ENCODE data around the gene PCDHA3.
"Not testable (repeated sequence)": the region's sequence is repeated elsewhere in the genome, so short reads cannot be mapped to it uniquely, and the experiment has no call there.

PCDHA3 gene

DNA sequence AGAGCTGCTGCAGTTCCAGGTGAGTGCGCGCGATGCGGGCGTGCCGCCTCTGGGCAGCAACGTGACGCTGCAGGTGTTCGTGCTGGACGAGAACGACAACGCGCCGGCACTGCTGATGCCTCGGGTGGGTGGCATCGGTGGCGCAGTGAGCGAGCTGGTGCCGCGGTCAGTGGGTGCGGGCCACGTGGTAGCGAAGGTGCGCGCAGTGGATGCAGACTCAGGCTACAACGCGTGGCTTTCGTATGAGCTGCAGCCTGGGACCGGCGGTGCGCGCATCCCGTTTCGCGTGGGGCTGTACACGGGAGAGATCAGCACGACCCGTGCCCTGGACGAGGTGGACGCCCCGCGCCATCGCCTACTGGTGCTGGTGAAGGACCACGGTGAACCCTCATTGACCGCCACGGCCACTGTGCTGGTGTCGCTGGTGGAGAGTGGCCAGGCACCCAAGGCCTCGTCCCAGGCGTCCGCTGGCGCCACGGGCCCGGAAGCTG lies 2.0 kb downstream of the PCDHA3 start:
- Histone ChIP-seq H3K4me3 (IDR thresholded peaks at IDR 0.05; ENCODE audit: insufficient read depth, low read depth, low read length) (no peak overlapping the region), H3K27ac (no peak overlapping the region), H3K4me2 (no peak overlapping the region), H4K20me1 (ENCODE audit: insufficient read depth) (no peaks in the 10 kb centered on the region), H3K9ac (no peak overlapping the region), H2AFZ (ENCODE audit: low read depth) (no peak overlapping the region), H3K4me1 (ENCODE audit: low read depth, poor library complexity, severe bottlenecking) (no peaks in the 10 kb centered on the region), H3K79me2 (ENCODE audit: insufficient read depth, low read depth) (no peaks in the 10 kb centered on the region), H3K27me3 (ENCODE audit: insufficient read depth, low read depth) (no peaks in the 10 kb centered on the region), H3K36me3 (ENCODE audit: insufficient read depth) (no peaks in the 10 kb centered on the region)
- TF ChIP-seq, protein P1, sequence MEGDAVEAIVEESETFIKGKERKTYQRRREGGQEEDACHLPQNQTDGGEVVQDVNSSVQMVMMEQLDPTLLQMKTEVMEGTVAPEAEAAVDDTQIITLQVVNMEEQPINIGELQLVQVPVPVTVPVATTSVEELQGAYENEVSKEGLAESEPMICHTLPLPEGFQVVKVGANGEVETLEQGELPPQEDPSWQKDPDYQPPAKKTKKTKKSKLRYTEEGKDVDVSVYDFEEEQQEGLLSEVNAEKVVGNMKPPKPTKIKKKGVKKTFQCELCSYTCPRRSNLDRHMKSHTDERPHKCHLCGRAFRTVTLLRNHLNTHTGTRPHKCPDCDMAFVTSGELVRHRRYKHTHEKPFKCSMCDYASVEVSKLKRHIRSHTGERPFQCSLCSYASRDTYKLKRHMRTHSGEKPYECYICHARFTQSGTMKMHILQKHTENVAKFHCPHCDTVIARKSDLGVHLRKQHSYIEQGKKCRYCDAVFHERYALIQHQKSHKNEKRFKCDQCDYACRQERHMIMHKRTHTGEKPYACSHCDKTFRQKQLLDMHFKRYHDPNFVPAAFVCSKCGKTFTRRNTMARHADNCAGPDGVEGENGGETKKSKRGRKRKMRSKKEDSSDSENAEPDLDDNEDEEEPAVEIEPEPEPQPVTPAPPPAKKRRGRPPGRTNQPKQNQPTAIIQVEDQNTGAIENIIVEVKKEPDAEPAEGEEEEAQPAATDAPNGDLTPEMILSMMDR (conservative IDR thresholded peaks at IDR 0.05; ENCODE audit: low read depth, low read length): no peak

DNA sequence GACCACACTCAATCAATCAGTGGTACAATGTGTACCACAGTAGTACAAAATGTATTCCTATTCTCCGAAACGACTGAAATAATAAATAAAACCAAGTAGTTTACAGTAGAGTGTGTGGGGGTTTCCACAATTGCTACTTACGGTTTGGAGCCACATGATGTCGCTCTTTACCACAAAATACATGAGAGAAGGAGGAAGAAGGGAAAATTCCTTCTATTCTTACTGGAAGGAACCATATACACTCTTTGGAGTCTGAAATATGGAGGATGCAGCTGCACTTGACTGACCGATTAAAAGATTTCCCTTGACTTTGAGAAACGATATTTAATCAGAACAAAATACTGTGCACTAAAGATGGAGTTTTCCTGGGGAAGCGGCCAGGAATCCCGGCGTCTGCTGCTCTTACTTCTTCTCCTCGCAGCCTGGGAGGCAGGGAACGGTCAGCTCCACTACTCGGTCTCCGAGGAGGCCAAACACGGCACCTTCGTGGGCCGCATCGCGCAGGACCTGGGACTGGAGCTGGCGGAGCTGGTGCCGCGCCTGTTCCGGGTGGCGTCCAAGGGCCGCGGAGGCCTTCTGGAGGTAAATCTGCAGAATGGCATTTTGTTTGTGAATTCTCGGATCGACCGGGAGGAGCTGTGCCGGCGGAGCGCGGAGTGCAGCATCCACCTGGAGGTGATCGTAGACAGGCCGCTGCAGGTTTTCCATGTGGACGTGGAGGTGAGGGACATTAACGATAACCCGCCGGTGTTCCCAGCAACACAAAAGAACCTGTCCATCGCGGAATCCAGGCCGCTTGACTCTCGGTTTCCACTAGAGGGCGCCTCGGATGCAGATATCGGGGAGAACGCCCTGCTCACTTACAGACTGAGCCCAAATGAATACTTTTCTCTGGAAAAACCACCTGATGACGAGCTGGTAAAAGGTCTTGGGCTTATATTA lies 6.2 kb downstream of the PCDHA3 start, which contains the start of gene PCDHA4:
Gene PCDHA4, plus strand, starts transcription at position 235 of the 942 bp plus-strand sequence.
- Histone ChIP-seq H3K4me3 (IDR thresholded peaks at IDR 0.05; ENCODE audit: insufficient read depth, low read depth, low read length) (no peak within 1 kb of the TSS), H4K20me1 (ENCODE audit: insufficient read depth) (no peaks in the 10 kb centered on the region), H2AFZ (ENCODE audit: low read depth) (no peak within 1 kb of the TSS), H3K27me3 (ENCODE audit: insufficient read depth, low read depth) (no peaks in the 10 kb centered on the region), H3K4me1 (ENCODE audit: low read depth, poor library complexity, severe bottlenecking) (no peaks in the 10 kb centered on the region), H3K79me2 (ENCODE audit: insufficient read depth, low read depth) (no peaks in the 10 kb centered on the region), H3K4me2 (no peak within 1 kb of the TSS), H3K27ac (no peak within 1 kb of the TSS), H3K36me3 (ENCODE audit: insufficient read depth) (no peaks in the 10 kb centered on the region), H3K9ac (no peak within 1 kb of the TSS)
- TF ChIP-seq, protein P1 (conservative IDR thresholded peaks at IDR 0.05; ENCODE audit: low read depth, low read length): peak; percentile 39; the same call in 1 of the 2 replicates

DNA sequence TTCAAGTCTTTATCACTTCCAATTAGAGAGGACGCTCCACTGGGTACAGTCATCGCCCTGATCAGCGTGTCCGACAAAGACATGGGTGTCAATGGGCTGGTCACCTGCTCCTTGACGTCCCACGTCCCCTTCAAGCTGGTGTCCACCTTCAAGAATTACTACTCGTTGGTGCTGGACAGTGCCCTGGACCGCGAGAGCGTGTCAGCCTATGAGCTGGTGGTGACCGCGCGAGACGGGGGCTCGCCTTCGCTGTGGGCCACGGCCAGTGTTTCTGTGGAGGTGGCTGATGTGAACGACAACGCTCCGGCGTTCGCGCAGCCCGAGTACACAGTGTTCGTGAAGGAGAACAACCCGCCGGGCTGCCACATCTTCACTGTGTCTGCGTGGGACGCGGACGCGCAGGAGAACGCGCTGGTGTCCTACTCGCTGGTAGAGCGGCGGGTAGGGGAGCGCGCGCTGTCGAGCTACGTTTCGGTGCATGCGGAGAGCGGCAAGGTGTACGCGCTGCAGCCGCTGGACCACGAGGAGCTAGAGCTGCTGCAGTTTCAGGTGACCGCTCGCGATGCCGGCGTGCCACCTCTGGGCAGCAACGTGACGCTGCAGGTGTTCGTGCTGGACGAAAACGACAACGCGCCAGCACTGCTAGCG lies 7.5 kb downstream of the PCDHA3 start:
- H2AFZ ChIP-seq (ENCODE audit: low read depth); H3K27ac ChIP-seq; H3K4me3 ChIP-seq (IDR thresholded peaks at IDR 0.05; ENCODE audit: insufficient read depth, low read depth, low read length); H3K79me2 ChIP-seq (ENCODE audit: insufficient read depth, low read depth); H3K36me3 ChIP-seq (ENCODE audit: insufficient read depth); H4K20me1 ChIP-seq (ENCODE audit: insufficient read depth); H3K4me1 ChIP-seq (ENCODE audit: low read depth, poor library complexity, severe bottlenecking); H3K4me2 ChIP-seq; H3K9ac ChIP-seq; H3K27me3 ChIP-seq (ENCODE audit: insufficient read depth, low read depth): not testable (repeated sequence)

DNA sequence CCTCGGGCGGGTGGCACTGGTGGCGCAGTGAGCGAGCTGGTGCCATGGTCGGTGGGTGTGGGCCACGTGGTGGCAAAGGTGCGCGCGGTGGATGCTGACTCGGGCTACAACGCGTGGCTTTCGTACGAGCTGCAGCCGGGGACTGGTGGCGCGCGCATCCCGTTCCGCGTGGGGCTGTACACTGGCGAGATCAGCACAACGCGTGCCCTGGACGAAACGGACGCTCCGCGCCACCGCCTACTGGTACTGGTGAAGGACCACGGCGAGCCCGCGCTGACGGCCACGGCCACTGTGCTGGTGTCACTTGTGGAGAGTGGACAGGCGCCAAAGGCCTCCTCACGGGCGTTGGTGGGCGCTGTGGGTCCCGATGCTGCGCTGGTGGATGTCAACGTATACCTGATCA lies 8.0 kb downstream of the PCDHA3 start:
- H3K9ac ChIP-seq: no peak overlapping the region
- H3K4me1 ChIP-seq (ENCODE audit: low read depth, poor library complexity, severe bottlenecking): no peaks in the 10 kb centered on the region
- no peaks in the 10 kb centered on the region for H3K36me3 ChIP-seq (ENCODE audit: insufficient read depth)
- H2AFZ ChIP-seq (ENCODE audit: low read depth): no peak overlapping the region
- H3K27ac ChIP-seq: no peak overlapping the region
- H3K27me3 ChIP-seq (ENCODE audit: insufficient read depth, low read depth): no peaks in the 10 kb centered on the region
- H3K4me2 ChIP-seq: no peak overlapping the region
- no peaks in the 10 kb centered on the region for H4K20me1 ChIP-seq (ENCODE audit: insufficient read depth)
- H3K4me3 ChIP-seq (IDR thresholded peaks at IDR 0.05; ENCODE audit: insufficient read depth, low read depth, low read length): no peak overlapping the region
- no peaks in the 10 kb centered on the region for H3K79me2 ChIP-seq (ENCODE audit: insufficient read depth, low read depth)
- TF ChIP-seq, protein P1 (conservative IDR thresholded peaks at IDR 0.05; ENCODE audit: low read depth, low read length): no peak

All from KMS-11 (cell line).